Measurements from ENCODE around the gene CLIC1.

Gene CLIC1

GRCh38 chr6:31768363-31769257 is 32.3 kb upstream of the CLIC1 start:
- no peak for DNase-seq (ENCODE audit: low spot score)

GRCh38 chr6:31767096-31767645 is 30.8 kb upstream of the CLIC1 start:
- no peak for DNase-seq (ENCODE audit: low spot score)

- DNase-seq (ENCODE audit: low spot score) = peak; percentile 53
Measured at GRCh38 chr6:31765910-31766794, 29.8 kb upstream of the CLIC1 start.

- DNase-seq (ENCODE audit: low spot score) = no peak
Measured at GRCh38 chr6:31765559-31765909, 29.2 kb upstream of the CLIC1 start.

GRCh38 chr6:31764198-31764597 is 27.9 kb upstream of the CLIC1 start:
- no peak for DNase-seq (ENCODE audit: low spot score)

- DNase-seq (ENCODE audit: low spot score) = peak; percentile 94
Measured at GRCh38 chr6:31763619-31763940, 27.2 kb upstream of the CLIC1 start.

GRCh38 chr6:31762878-31763618 is 26.7 kb upstream of the CLIC1 start:
- DNase-seq (ENCODE audit: low spot score) = no peak

GRCh38 chr6:31762356-31762755 is 26.0 kb upstream of the CLIC1 start, which contains the start of gene SAPCD1:
Gene SAPCD1 (plus strand): TSS chr6:31762656. CDS start chr6:31763055, 399 bp downstream.
- DNase-seq (ENCODE audit: low spot score) = no peak

- no peak for DNase-seq (ENCODE audit: low spot score)
Measured at GRCh38 chr6:31761343-31761742, 25.0 kb upstream of the CLIC1 start.

GRCh38 chr6:31760790-31761189 is 24.5 kb upstream of the CLIC1 start:
- no peak for DNase-seq (ENCODE audit: low spot score)

- no peak for DNase-seq (ENCODE audit: low spot score)
Measured at GRCh38 chr6:31758281-31758680, 22.0 kb upstream of the CLIC1 start.

GRCh38 chr6:31752739-31753319 is 16.5 kb upstream of the CLIC1 start:
- peak; percentile 76 for DNase-seq (ENCODE audit: low spot score)

- no peak for DNase-seq (ENCODE audit: low spot score)
Measured at GRCh38 chr6:31750411-31751022, 14.2 kb upstream of the CLIC1 start.

GRCh38 chr6:31749301-31750036 is 13.1 kb upstream of the CLIC1 start:
- no peak for DNase-seq (ENCODE audit: low spot score)

- DNase-seq (ENCODE audit: low spot score) = no peak
Measured at GRCh38 chr6:31744422-31744821, 8.1 kb upstream of the CLIC1 start.

GRCh38 chr6:31742894-31743293 is 6.6 kb upstream of the CLIC1 start:
- no peak for DNase-seq (ENCODE audit: low spot score)

- no peak for DNase-seq (ENCODE audit: low spot score)
Measured at GRCh38 chr6:31741815-31742214, 5.5 kb upstream of the CLIC1 start.

- DNase-seq (ENCODE audit: low spot score) = no peak
Measured at GRCh38 chr6:31740397-31741223, 4.3 kb upstream of the CLIC1 start.

GRCh38 chr6:31739639-31740396 is 3.5 kb upstream of the CLIC1 start, which contains the start of gene MSH5:
Gene MSH5 (plus strand): TSS chr6:31740005. CDS start chr6:31740467, 462 bp downstream.
- DNase-seq (ENCODE audit: low spot score) = peak; percentile 99
